Left kidney (tissue), 2 donors: ENCODE results near the gene SLC25A11. TPM values are rescaled to one million over a fixed set of nuclear protein-coding genes. Genes with fewer than 3 reads are reported as not detected.

ENCODE experiments used
- DNase-seq: peaks from one replicate; pipeline ENCODE4 v3.0.0-alpha.2; 2013
- polyA plus RNA-seq: library from polyadenylated mRNA; unstranded; fragments of 120-200 nt; gene quantifications from one replicate; pipeline ENCODE4 v1.2.1, GENCODE V29; 2013; ENCODE audit not compliant: insufficient read length

The SLC25A11 gene
- polyA plus RNA-seq, 1 donor, result 65.3 TPM

- no peak for DNase-seq
Measured at GRCh38 chr17:4896332-4897197, 43.3 kb downstream of the SLC25A11 start.

- DNase-seq, result no peak
Measured at GRCh38 chr17:4895657-4896331, 44.1 kb downstream of the SLC25A11 start.

DNA sequence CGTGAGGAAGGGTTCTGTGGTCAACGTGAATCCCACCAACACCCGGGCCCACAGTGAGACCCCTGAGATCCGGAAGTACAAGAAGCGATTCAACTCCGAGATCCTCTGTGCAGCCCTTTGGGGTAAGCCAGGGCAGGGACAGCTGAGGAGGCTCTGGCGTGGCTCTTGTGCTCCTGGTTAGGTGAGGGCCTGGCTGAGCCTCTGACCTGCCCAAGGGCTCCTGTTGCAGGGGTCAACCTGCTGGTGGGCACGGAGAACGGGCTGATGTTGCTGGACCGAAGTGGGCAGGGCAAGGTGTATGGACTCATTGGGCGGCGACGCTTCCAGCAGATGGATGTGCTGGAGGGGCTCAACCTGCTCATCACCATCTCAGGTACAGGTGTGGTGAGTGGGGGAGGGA lies 44.7 kb downstream of the SLC25A11 start:
- DNase-seq, result no peak

DNA sequence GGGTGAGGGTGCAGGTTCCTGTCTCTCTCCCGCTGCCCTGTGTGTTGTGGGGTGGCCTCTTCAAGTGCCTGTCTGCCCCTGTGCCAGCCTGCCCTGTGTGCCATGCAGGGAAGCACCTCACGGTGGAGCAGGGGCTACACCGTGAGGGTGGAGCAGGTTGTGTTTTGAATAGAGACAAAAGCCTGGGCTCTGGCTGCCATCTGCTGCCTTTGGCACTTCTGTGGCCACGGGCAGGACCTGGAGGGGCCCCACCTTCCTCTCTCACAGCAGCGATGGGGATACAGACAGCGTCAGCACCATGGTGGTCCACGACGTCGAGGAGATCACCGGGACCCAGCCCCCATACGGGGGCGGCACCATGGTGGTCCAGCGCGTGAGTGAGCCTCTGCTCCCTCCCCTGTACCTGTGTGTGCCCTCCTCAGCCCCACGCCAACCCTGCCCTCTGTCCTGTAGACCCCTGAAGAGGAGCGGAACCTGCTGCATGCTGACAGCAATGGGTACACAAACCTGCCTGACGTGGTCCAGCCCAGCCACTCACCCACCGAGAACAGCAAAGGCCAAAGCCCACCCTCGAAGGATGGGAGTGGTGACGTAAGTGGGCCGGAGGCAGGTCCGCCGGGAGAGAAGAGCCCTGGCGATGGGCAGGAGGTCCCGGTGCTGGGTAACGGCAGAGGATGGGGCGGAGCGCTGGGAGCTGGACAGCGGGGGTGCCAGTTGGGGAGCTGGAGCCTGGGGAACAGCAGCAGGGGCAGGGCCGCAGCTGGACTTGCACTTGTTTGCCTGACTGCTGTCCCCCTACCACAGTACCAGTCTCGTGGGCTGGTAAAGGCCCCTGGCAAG lies 45.9 kb downstream of the SLC25A11 start:
- no peak for DNase-seq

DNA sequence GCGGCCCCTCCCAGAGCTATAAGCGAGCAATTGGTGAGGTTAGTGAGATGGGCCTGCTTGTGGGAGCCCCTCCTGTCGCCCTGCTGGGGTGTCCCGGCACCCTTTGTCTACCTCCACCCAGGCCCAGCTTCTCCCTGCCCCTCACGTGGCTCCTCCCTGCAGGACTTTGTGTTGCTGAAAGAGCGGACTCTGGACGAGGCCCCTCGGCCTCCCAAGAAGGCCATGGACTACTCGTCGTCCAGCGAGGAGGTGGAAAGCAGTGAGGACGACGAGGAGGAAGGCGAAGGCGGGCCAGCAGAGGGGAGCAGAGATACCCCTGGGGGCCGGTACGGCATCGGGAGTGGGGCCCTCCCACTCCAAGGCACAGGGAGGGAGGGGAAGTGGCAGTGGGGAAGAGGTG lies 46.6 kb downstream of the SLC25A11 start:
- no peak for DNase-seq

- peak; percentile 61 for DNase-seq
Measured at GRCh38 chr17:4892499-4893221, 47.2 kb downstream of the SLC25A11 start.

DNA sequence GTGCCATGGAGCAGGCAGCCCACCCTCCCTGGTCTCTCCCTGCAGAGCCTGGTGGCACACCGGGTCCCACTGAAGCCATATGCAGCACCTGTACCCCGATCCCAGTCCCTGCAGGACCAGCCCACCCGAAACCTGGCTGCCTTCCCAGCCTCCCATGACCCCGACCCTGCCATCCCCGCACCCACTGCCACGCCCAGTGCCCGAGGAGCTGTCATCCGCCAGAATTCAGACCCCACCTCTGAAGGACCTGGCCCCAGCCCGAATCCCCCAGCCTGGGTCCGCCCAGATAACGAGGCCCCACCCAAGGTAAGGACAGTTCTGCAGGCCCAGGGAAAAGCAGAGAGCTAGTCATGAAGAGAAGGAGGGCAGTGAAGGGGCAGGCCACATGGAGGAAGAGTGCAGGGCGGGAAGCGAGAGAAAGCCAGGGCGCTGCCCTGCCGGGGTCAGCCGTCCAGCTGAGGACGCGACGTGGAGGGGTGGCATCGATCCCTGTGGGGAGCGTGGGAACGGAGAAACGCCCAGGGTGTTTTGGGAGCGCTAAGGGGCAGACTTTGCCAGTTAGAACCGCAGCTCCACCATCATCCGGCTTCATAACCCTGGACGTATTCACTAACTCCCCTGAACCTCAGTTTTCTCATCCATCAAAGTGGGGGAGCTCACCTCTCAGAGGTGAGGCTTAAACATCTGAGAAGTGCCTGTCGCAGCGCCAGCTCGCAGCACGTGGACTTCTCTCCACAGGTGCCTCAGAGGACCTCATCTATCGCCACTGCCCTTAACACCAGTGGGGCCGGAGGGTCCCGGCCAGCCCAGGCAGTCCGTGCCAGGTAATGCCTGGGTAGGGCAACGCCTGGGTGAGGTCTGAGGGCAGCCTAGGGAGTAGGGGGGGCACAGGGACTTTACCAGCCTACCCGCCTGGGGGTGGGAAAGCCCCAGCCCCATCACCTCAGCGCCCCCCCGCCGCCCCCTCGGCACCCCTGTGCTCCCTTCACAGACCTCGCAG lies 48.1 kb downstream of the SLC25A11 start:
- DNase-seq, result no peak

DNA sequence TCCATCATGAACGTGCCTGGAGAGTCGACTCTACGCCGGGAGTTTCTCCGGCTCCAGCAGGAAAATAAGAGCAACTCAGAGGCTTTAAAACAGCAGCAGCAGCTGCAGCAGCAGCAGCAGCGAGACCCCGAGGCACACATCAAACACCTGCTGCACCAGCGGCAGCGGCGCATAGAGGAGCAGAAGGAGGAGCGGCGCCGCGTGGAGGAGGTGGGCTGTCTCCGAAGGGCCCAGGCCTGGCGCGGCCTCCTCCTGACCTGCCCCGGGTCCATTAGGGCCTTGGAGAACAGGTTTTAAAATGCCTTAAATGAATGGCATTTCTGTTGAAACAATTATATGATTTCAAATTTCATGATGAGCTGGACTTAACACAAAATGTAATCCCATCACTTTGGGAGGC lies 52.3 kb downstream of the SLC25A11 start:
- DNase-seq, result no peak

Other genes starting within 250 kb of the SLC25A11 start
- gene PELP1, start 235.9 kb downstream of the SLC25A11 start, polyA plus RNA-seq, result 46.5 TPM
- 32.7 TPM for gene ARRB2, start 229.4 kb downstream of the SLC25A11 start, polyA plus RNA-seq
- gene MED11, start 208.6 kb downstream of the SLC25A11 start, polyA plus RNA-seq, result 23.1 TPM
- gene ZMYND15, start 200.2 kb downstream of the SLC25A11 start, polyA plus RNA-seq, result 0.32 TPM
- 9.5 TPM for gene CXCL16, start 200.1 kb downstream of the SLC25A11 start, polyA plus RNA-seq
- gene TM4SF5, start 168.2 kb downstream of the SLC25A11 start, polyA plus RNA-seq, result 1.1 TPM
- gene VMO1, start 153.7 kb downstream of the SLC25A11 start, polyA plus RNA-seq, result 0.33 TPM
- 4.1 TPM for gene GLTPD2, start 151.1 kb downstream of the SLC25A11 start, polyA plus RNA-seq
- 122 TPM for gene PSMB6, start 143.9 kb downstream of the SLC25A11 start, polyA plus RNA-seq
- 44.5 TPM for gene PLD2, start 132.9 kb downstream of the SLC25A11 start, polyA plus RNA-seq
- 69.7 TPM for gene MINK1, start 106.7 kb downstream of the SLC25A11 start, polyA plus RNA-seq
- 0.71 TPM for gene C17orf107, start 40.5 kb downstream of the SLC25A11 start, polyA plus RNA-seq
- gene CHRNE, start 36.9 kb downstream of the SLC25A11 start, polyA plus RNA-seq, result 1.2 TPM
- gene GP1BA, start 7.8 kb downstream of the SLC25A11 start, polyA plus RNA-seq, result 3.2 TPM
- gene RNF167, start 222 bp upstream of the SLC25A11 start, polyA plus RNA-seq, result 136 TPM
- 323 TPM for gene PFN1, start 8.5 kb upstream of the SLC25A11 start, polyA plus RNA-seq
- gene ENO3, start 11.1 kb upstream of the SLC25A11 start, polyA plus RNA-seq, result 23.4 TPM
- 87.8 TPM for gene SPAG7, start 27.8 kb upstream of the SLC25A11 start, polyA plus RNA-seq
- 31.7 TPM for gene CAMTA2, start 47.6 kb upstream of the SLC25A11 start, polyA plus RNA-seq
- 8.8 TPM for gene INCA1, start 57.5 kb upstream of the SLC25A11 start, polyA plus RNA-seq
- gene KIF1C, start 57.9 kb upstream of the SLC25A11 start, polyA plus RNA-seq, result 83.5 TPM
- gene SLC52A1, start 95.4 kb upstream of the SLC25A11 start, polyA plus RNA-seq, result 0.47 TPM
- 19.1 TPM for gene ZFP3, start 138.4 kb upstream of the SLC25A11 start, polyA plus RNA-seq
- gene ZNF232, start 171.8 kb upstream of the SLC25A11 start, polyA plus RNA-seq, result 54.4 TPM
- gene USP6, start 176.0 kb upstream of the SLC25A11 start, polyA plus RNA-seq, result 13.8 TPM